ENCODE results near the gene DR1. TPM values are rescaled to one million over a fixed set of nuclear protein-coding genes. Genes with fewer than 3 reads are reported as not detected.

The DR1 gene
- total and polyA plus RNA-seq, 2 of the 13 experiments (the other 11 are each of a cell fraction or from before 2014, with no cell fraction given): 17.8 to 42.3 TPM

DNA sequence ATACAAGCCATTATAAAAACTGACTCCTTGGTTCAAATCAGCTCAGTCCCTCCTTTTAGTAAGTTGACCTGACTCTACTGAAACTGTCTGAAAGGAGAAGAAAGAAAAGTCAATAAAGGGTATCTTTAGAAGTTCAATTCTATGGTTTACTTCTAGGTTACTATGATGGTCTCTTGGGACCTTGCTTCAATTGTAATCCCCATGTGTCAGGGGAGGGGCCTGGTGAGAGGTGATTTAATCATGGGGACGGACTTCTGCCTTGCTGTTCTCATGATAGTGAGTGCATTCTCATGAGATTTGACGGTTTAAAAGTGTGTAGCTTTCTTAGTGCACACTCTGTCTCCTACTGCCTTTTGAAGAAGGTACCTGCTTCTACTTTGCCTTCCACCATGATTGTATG, 70.5 kb downstream of the DR1 start (continued):
- TF ChIP-seq ZNF879 (CRISPR knock-in tag; IDR thresholded peaks at IDR 0.05) (no peak), ZNF782 (CRISPR knock-in tag; IDR thresholded peaks at IDR 0.05; ENCODE audit: borderline replicate concordance) (no peak), NONO (IDR thresholded peaks at IDR 0.05) (no peak), NONO (CRISPR knock-in tag; conservative IDR thresholded peaks at IDR 0.05) (no peak)
- TF ChIP-seq, protein P1, sequence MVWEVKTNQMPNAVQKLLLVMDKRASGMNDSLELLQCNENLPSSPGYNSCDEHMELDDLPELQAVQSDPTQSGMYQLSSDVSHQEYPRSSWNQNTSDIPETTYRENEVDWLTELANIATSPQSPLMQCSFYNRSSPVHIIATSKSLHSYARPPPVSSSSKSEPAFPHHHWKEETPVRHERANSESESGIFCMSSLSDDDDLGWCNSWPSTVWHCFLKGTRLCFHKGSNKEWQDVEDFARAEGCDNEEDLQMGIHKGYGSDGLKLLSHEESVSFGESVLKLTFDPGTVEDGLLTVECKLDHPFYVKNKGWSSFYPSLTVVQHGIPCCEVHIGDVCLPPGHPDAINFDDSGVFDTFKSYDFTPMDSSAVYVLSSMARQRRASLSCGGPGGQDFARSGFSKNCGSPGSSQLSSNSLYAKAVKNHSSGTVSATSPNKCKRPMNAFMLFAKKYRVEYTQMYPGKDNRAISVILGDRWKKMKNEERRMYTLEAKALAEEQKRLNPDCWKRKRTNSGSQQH (CRISPR knock-in tag; IDR thresholded peaks at IDR 0.05; ENCODE audit: low read depth): no peak

Small RNAs within 50 kb of the gene (small RNA-seq; reads per million reads assigned to genes)
- gene RF00019 (ENCODE audit: insufficient read depth in 2 of 3, insufficient read length in 3 of 3, low read depth in 2 of 3, low replicate concordance in 1 of 3): 0 reads per million in 3 experiments

Other genes starting within 250 kb of the DR1 start
- gene TMED5, start 165.5 kb upstream of the DR1 start, total RNA-seq (2016; rRNA removed; fragmentation: Illumina TruSeq; extraction: Trizol): 69.5 and 99.0 TPM in 2 replicates
- 53.5 and 58.1 TPM in 2 replicates for gene TMED5, start 165.5 kb upstream of the DR1 start, polyA plus RNA-seq (2011; rRNA removed)
- gene CCDC18, start 165.2 kb upstream of the DR1 start, total RNA-seq (2016; rRNA removed; fragmentation: Illumina TruSeq; extraction: Trizol): 16.3 and 18.4 TPM in 2 replicates
- gene CCDC18, start 165.2 kb upstream of the DR1 start, polyA plus RNA-seq (2011; rRNA removed): 1.4 and 1.9 TPM in 2 replicates
- 27.1 and 41.3 TPM in 2 replicates for gene FNBP1L, start 102.2 kb downstream of the DR1 start, total RNA-seq (2016; rRNA removed; fragmentation: Illumina TruSeq; extraction: Trizol)
- 21.6 and 24.1 TPM in 2 replicates for gene FNBP1L, start 102.2 kb downstream of the DR1 start, polyA plus RNA-seq (2011; rRNA removed)

Data from HepG2 (cell line).